NK-92 (cell line): ENCODE data around the gene CATSPERZ.

Experiments used
- DNase-seq: peaks from one replicate; lab custom pipeline; 2025; ENCODE audit not compliant: unreplicated experiment; lab: John Stamatoyannopoulos, UW

The CATSPERZ gene

DNA sequence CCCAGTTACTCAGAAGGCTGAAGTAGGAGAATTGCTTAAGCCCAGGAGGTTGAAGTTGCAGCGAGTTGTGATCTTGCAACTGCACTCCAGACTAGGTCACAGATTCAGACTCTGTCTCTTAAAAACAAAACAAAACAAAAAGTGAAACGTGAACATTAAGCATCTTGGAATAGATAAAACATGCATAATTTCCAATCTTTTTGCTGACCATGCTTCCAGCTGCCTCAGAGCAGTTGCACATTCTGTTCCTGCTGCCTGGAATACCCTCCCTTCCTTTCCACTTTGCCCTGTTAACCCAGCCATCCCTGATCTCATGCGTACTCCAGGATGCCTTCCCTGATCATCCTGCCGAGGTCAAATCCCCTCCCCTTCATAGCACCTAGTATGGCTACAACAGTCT, 39.1 kb downstream of the CATSPERZ start:
- no peak for DNase-seq

DNA sequence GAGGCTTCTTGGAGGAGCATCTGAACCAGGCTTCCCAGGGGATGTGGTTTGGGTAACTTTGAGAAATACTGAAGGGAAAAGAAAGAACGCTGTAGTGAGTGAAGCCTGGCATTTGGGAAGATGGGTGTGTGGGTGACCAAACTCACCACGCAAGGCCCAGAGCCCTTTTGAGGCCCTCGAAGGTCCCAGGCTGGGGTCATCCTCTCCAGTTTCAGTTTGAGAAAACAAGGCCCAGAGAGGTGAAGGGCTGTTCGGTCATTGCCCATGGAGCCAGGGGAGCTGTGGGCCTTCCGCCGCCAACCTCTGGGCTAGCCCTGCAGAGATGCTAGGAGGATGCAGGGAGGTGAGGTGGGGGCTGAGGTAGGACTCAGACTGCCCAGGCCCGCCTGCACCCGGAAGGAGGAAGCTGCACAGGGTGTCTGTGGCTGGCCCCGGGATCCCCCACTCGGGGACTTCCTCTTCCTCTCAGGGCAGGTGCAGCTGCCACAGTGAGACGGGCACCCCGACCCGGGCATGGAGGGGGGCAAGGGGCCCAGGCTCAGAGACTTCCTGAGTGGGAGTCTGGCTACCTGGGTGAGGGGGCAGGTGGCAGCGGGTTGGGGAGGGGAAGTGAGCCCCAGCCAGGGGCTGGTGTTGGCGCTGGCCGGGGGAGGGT, 39.7 kb downstream of the CATSPERZ start, which contains the start of gene CCDC88B:
TSS of gene CCDC88B (plus strand) at position 451 of the 655 bp plus-strand sequence. CDS start at position 514, 63 bp downstream.
- peak; percentile 36 for DNase-seq

DNA sequence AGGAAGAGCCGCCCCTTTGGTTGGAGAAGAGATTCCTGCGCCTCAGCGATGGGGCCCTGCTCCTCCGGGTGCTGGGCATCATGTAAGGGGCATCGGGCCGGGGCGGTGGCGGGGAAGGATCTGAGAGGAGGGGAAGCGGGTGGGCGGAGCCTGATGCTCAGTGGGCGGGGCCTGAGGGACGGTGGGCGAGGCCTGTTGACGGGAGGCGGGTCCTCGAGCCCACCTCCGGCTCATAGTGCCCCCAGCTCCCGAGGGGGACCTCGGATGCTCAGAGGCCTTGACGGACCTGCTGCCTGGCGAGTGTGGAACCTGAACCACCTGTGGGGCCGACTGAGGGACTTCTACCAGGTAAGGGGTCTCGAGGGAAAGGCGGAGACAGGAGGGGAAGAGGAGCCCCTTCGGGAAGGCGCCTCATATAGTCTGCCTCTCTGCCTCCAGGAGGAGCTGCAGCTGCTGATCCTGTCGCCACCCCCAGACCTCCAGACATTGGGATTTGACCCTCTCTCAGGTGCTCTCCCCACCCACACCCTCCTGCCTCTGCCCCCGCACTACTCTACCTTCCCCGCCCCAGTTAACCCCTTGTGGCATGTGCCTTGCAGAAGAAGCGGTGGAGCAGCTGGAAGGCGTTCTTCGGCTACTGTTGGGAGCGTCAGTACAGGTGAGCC, 40.6 kb downstream of the CATSPERZ start:
- no peak for DNase-seq

DNA sequence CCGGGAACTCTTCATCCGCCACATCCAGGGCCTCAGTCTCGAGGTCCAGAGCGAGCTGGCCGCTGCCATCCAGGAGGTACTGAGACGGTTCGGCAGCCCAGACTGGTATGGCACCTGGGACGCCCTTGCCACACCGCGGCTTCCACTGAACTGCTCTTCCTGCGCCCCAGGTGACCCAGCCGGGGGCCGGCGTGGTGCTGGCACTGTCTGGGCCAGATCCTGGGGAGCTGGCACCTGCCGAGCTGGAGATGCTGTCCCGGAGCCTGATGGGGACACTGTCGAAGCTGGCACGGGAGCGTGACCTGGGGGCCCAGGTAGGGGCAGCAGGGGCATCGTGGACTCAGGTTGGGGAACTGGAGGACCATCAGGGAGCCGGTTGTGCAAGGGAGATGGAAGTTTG, 41.3 kb downstream of the CATSPERZ start:
- no peak for DNase-seq

DNA sequence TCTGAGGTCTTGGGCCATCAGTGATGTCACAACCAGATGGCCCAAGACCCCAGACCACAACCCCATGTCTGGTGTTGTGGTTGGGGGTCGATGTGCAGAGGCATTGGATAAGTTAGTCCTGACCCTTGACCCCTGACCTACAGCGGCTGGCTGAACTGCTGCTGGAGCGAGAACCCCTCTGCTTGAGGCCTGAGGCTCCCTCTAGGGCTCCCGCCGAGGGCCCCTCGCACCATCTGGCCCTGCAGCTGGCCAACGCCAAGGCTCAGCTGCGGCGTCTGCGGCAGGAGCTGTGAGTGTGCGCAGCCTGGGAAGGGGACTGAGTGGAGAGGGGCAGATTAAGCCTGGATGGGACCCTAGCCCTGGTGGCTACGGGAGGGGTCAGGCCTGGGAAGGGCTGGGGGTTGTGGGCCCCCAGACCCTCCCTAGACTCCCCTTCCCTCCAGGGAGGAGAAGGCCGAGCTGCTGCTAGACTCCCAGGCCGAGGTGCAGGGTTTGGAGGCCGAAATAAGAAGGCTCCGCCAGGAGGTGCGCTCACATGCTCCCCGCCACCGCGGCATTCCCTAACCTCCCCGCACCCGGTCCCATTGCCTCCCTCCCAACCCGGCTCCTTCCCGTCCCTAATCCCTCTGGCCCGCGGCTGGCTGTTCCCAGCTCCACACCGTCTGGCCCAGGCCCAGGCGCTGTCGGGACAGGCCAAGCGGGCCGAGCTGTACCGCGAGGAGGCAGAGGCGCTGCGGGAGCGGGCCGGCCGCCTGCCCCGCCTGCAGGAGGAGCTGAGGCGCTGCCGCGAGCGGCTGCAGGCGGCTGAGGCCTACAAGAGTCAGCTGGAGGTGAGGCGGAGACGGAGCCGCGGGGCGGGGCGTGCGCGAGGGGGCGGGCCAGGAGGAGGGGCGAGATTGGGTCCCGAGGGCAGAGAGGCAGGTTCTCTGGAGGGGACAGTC, 42.0 kb downstream of the CATSPERZ start:
- DNase-seq: peak; percentile 29

DNA sequence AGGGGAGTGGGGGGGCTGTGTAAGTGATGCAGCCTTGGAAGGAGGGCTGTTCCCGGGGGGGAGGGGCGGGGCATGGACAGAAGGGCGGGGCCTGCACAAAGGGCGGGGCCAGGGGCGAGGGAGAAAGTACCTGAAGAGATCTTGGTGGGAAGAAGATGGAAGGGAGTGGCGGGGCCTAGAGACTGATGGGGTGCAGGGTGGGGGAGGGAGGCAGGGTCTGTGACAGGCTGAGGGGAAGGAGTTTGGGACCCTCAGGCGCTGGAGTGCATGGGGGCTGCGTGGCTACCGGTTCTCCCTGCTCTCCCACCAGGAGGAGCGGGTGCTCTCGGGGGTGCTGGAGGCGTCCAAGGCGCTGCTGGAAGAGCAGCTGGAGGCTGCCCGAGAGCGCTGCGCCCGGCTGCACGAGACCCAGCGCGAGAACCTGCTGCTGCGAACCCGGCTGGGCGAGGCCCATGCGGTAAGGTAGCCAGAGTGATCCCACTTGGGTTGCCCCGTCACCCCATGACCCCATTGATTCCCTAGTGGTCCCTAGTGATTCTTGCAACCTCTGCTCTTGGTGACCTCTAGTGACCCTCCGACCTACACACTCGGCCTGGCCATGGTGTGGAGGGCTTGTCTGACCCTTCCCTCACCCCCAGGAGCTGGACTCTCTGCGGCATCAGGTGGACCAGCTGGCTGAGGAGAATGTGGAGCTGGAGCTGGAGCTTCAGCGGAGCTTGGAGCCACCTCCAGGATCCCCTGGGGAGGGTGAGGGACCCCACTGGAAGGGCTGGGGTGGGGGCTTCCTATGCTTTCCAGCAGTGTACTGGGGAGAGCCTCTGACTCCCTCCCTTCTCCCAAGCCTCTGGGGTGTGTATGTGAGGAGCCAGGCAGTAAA, 42.9 kb downstream of the CATSPERZ start:
- DNase-seq: no peak

DNA sequence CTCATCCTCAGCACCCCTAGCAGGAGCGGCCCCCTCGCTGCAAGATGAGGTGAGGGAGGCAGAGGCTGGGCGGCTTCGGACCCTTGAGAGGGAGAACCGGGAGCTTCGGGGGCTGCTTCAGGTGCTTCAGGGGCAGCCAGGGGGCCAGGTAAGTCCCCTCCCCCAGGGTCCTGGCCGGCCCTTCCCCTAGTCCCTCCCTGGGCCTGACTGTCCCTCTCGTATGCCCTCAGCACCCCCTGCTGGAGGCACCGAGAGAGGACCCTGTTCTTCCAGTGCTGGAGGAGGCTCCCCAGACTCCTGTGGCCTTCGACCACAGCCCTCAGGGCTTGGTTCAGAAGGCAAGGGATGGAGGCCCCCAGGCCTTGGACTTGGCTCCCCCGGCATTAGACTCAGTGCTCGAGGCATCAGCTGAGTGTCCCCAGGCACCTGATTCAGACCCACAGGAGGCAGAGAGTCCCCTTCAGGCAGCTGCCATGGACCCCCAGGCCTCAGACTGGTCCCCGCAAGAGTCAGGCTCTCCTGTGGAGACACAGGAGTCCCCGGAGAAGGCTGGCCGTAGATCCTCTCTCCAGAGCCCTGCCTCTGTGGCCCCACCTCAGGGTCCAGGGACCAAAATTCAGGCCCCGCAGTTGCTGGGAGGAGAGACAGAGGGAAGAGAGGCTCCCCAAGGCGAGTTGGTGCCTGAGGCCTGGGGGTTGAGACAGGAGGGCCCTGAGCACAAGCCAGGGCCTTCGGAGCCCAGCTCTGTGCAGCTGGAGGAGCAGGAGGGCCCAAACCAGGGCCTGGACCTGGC, 43.8 kb downstream of the CATSPERZ start:
- no peak for DNase-seq

DNA sequence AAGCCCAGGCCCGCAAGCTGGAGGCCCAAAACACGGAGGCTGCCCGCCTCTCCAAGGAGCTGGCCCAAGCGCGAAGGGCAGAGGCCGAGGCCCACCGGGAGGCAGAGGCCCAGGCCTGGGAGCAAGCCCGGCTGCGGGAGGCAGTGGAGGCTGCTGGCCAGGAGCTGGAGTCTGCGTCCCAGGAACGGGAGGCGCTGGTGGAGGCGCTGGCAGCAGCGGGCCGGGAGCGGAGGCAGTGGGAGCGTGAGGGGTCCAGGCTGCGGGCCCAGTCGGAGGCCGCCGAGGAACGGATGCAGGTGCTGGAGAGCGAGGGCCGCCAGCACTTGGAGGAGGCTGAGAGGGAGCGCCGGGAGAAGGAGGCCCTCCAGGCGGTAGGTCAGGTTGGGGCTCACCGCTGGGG, 44.6 kb downstream of the CATSPERZ start:
- DNase-seq: no peak

DNA sequence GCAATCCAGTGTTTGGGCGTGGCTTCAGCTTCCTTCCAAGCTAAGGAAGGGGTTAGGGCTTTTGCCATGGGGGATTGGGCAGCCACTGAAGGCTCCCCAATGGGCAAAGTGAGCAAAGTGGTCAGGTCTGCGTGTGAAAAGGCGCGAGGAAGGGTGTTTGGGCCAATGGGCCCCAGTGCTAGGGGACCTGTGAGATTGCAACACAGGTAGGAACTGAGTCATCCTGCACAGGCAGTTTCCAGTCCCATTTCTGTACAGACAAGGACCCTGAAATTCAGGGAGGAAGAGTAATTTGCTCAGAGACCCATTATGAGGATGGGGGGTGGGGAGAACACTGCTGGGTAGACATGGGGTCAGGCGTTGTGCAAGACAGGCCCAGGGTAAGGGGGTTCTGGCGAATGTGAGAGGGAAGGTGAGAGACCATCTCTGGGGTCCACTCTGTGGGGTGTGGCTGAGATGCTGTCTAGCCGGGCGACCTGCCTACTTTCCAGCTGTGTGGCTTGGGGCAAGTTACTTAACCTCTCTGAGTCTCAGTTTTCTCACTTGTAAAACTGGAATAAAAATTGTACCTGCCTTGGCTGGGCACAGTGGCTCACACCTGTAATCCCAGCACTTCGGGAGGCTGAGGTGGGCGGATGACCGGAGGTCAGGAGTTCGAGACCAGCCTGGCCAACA, 47.2 kb downstream of the CATSPERZ start:
- no peak for DNase-seq

DNA sequence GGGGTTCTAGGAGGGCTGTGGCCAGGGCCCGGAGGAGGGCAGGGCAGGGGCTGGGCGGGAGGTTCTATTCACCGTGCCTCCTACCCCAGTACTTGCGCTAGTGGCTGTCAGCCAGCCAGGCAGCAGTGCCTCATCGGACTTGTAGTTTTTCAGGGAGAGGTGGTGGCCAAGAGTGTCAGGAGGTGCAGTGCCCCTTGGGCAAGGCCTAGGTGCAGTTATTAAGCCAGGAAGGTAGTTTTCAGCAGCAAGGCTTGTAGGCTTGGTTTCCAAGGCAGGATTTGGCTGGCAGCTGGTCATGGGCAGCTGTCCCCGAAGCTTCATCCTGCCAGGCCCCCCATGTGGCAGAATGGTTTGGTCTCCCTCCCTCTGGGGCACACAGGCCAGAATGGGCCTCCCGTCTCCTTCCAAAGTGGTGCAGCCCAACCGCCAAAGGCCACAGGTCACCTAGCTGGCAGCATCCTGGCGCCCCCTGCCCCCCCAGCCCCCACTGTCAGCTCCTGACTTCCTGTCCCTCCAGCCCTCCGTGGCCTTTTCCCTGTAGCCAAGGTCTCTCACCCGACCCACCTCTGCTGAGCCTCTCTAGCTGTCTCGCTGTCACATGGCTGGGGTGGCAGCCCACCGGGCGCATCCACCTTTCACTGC, 48.3 kb downstream of the CATSPERZ start:
- no peak for DNase-seq

DNA sequence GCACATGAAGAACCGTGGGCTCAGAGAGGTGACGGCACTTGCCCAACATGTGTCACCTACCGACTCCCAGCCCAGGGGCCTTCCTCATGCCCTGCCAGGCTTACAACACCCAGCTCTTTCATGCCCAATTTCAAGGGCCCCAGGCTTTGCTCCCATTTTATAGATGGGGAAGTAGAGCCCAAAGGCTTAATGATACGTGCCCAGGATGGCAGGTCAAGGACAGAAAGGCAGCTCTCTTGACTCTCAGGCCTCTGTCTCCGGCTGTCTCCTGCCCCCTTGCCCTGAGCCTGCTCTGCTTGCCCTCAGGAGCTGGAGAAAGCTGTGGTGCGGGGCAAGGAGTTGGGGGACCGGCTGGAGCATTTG, 48.8 kb downstream of the CATSPERZ start:
- DNase-seq: no peak

DNA sequence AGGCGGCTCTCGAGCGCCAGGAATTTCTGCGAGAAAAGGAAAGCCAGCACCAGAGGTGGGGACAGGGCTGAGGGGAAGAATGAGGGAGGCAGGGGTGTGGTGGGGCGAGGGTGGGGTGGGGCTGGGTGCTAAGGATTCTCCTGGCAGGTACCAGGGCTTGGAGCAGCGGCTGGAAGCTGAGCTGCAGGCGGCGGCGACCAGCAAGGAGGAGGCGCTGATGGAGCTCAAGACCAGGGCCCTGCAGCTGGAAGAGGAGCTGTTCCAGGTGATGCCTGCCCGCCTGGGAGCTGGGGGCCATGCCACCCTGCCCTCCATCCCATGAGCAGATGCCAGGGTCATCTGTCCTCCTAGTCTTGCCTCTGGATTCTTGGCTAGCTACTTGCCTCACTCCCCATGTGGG, 49.2 kb downstream of the CATSPERZ start:
- DNase-seq: no peak

DNA sequence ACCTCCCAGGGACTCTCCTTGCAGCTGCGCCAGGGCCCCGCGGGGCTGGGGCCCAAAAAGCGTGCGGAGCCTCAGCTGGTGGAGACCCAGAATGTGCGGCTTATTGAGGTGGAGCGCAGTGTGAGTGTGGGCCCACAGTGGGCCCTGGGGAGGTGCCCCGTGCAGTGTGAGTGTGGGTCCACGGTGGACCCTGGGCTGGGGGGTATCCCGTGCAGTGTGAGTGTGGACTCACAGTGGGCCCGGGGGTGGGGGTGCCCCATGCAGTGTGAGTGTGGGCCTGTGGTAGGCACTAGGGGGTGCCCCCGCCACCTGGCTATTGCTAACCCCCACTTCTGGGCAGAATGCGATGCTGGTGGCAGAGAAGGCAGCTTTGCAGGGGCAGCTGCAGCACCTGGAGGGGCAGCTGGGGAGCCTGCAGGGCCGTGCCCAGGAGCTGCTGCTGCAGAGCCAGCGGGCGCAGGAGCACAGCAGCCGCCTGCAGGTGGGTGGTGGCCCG, 51.0 kb downstream of the CATSPERZ start:
- no peak for DNase-seq

DNA sequence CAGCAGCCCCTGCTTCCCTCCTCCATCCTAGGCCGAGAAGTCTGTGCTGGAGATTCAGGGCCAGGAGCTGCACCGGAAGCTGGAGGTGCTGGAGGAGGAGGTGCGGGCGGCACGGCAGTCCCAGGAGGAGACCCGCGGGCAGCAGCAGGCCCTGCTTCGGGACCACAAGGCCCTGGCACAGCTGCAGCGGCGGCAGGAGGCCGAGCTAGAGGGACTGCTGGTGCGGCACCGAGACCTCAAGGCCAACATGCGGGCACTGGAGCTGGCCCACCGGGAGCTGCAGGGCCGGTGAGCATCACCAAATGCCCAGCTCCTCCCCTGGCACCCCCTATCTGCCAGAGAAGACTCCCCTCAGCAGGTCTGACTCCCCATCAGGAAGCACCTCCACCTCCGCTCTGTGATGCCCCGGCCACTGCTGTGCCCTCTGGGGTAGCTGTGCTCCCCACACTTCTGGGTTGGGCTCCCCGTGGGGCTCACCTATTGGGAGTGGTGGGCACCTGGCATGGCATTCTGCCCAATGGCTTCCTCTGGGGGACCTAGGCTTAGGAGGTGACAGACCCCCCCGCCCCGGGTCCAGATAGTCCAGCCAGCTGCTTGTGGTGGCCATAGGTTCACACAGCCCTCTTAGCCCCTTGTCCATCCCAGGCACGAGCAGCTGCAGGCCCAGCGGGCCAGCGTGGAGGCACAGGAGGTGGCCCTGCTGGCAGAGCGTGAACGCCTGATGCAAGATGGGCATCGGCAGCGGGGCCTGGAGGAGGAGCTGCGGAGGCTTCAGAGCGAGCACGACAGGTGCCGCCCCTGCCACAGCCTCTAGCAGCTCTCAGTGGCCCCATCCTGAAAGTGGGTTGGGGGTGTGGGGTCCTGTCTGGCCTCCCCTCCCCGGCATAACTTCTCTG, 52.2 kb downstream of the CATSPERZ start:
- no peak for DNase-seq

DNA sequence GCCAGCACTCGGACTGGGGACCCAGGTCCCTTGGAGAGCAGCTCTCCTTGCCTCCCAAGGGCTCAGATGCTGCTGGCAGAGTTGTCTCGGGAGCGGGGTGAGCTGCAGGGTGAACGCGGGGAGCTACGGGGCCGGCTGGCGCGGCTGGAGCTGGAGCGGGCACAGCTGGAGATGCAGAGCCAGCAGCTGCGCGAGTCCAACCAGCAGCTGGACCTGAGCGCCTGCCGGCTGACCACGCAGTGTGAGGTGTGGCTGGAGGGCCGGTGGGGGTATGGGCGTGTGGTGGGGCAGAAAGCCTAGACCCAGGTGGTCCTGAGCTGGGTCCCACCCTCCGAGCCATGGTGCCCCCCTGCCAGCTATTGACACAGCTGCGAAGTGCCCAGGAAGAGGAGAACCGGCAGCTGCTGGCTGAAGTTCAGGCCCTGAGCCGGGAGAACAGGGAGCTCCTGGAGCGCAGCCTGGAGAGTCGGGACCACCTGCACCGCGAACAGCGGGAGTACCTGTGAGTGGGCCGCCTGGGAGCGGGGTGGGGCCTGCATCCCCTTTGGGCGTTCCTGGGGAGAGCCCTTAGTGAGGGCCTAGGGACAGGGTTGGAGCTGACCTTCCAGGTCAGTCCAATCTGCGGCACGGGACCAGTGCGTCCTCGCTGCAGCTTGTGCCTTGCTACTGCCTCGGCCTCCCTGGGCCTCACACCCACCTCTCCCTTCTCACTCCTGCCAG, 53.0 kb downstream of the CATSPERZ start:
- no peak for DNase-seq

DNA sequence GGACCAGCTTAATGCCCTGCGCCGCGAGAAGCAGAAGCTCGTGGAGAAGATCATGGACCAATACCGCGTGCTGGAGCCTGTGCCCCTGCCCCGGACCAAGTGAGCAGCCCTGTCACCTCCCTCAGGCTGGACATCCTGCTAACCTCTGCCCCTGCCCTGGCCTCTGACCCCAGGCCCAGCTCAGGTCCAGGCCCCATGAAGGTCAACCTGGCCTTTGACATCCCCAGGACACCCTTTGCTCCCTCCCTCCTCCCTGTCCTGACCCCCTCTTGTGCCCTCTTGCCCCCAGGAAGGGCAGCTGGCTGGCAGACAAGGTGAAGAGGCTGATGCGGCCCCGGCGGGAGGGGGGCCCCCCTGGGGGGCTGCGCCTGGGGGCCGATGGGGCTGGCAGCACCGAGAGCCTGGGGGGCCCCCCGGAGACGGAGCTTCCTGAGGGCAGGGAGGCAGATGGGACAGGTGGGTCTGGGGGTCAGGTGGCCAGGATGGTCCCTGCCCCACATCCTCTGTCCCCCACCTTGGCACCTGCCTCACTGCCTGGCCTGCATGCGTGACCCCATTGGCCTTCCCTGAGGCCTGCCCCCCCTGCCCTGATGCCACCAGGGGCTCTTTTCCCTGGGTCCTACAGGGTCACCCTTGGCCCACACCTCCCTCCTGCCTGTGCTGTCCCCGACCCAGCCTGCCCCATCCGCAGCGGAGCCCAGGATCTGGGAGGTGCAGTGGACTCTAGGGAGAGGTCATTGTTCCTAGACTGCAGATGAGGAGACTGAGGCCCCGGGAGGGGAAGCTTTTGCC, 53.8 kb downstream of the CATSPERZ start:
- no peak for DNase-seq
